GM12878 (cell line): ENCODE data around the gene DMAC2. TPM values are rescaled to one million over a fixed set of nuclear protein-coding genes. Genes with fewer than 3 reads are reported as not detected.

Experiments used
- CBX3 ChIP-seq: fragments of 200-600 bp; sonication (generic); IDR thresholded peaks from 2 replicates; pipeline ENCODE4 v1.6.1; 2016; ENCODE audit warnings: low read depth, borderline replicate concordance
- CBX5 ChIP-seq: sonication (generic); IDR thresholded peaks from 2 replicates; pipeline ENCODE4 v1.6.1; 2016; ENCODE audit warnings: low read depth, moderate library complexity, mild to moderate bottlenecking, inconsistent platforms
- NFYA ChIP-seq: IDR thresholded peaks from 2 replicates; pipeline ENCODE4 v1.6.1; 2011; ENCODE audit warnings: low read depth, mild to moderate bottlenecking, low read length, improper control_type of control experiment, borderline replicate concordance
- NR2F1 ChIP-seq: fragments of 450-650 bp; conservative IDR thresholded peaks from 2 replicates; pipeline ENCODE4 v1.6.1; 2017; ENCODE audit warnings: mild to moderate bottlenecking
- RCOR1 ChIP-seq: conservative IDR thresholded peaks from 2 replicates; pipeline ENCODE4 v1.6.1; 2012; ENCODE audit warnings: low read depth, low read length, improper control_type of control experiment
- RELA ChIP-seq: fragments of 450-650 bp; IDR thresholded peaks from 2 replicates; pipeline ENCODE4 v1.8.0; 2014; ENCODE audit warnings: borderline replicate concordance; ENCODE audit not compliant: partially characterized antibody
- polyA plus RNA-seq, 11 experiments: library from polyadenylated mRNA; depleted of rRNA in 4 of 11; unstranded in 6 of 11; stranded (reverse) in 5 of 11; fragments of >200 nt; fragmentation: Nextera tagmentation in 4 of 11; fragmentation: Illumina TruSeq in 1 of 11; extraction: Ambion mirVana in 4 of 11; extraction: Trizol in 1 of 11; gene quantifications; 1 replicate in 1 of 11; 2 replicates in 10 of 11; pipeline versions ENCODE4 v1.2.1 to v1.2.3, GENCODE V29; 2011 to 2016; ENCODE audit warnings: inconsistent platforms in 2 of 11, missing spikeins in 2 of 11, low read depth in 1 of 11
- total RNA-seq, 4 experiments: library from RNA; depleted of rRNA in 3 of 4; stranded (reverse); fragments of >200 nt in 3 of 4; fragmentation: Illumina TruSeq in 1 of 4; extraction: Trizol in 1 of 4; gene quantifications; 2 replicates each; pipeline versions ENCODE4 v1.2.1 to v1.2.3, GENCODE V29; 2013 to 2021
- TF ChIP-seq, protein P1 (sequence below): fragments of 450-650 bp; formaldehyde crosslinking; IDR thresholded peaks from 2 replicates; pipeline ENCODE4 v1.5.0; 2022; ENCODE audit warnings: mild to moderate bottlenecking, missing genetic modification characterization
- TF ChIP-seq, protein P2 (sequence below): fragments of 450-650 bp; IDR thresholded peaks from 2 replicates; pipeline ENCODE4 v1.6.1; 2017; ENCODE audit warnings: mild to moderate bottlenecking, moderate library complexity
- TF ChIP-seq, protein P3 (sequence below): fragments of 450-650 bp; IDR thresholded peaks from 2 replicates; pipeline ENCODE4 v1.6.1; 2016; ENCODE audit warnings: mild to moderate bottlenecking
- TF ChIP-seq, protein P4 (sequence below): IDR thresholded peaks from 2 replicates; pipeline ENCODE4 v1.6.1; 2012; ENCODE audit warnings: low read depth, low read length, improper control_type of control experiment

DMAC2 gene
- total and polyA plus RNA-seq, 10 of the 15 experiments (the other 5 are each of a cell fraction or from before 2014, with no cell fraction given), result 10.8 to 57.2 (median 42.7) TPM

DNA sequence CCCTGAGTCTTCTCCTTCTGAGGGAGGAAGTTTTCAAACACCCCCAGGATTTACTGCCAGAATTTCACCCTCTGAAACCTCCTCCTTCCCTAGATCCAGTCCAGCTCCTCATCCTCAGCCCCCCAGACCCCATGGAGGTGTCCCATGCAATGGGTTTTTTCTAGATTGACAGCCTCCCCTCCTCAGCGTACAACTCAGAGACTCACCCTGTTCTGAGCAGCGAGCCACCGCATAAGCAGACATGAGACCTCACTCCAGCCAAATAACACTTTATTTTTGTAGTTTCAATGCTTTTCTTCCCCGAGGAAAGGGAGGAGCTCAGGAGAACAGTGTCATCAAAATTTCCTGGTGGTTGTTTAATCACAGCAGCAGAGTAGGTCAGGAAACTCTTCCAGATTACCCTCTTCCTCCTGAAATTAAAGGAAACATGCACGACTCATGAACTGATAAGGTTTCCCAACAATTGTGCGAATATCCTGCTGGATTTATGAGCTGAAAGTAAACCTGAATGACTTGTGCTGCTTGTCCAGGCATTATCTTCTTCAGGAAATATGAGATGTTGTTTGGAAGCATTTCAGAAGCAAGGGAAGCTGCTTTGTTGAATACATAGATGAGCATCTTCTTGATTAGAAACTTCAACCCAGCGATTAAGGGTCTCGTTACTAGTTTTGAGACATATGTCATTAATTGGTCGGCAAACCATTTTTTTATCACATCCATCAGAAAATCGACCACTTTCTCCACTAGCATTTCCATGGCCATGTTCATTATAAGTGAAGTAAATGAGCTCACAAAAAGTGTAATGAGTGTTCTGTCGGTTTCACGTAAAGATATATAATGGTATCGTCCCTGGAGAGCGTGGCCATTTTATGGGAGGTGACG is 39.4 kb upstream of the DMAC2 start (continued):
- TF ChIP-seq, protein P1, sequence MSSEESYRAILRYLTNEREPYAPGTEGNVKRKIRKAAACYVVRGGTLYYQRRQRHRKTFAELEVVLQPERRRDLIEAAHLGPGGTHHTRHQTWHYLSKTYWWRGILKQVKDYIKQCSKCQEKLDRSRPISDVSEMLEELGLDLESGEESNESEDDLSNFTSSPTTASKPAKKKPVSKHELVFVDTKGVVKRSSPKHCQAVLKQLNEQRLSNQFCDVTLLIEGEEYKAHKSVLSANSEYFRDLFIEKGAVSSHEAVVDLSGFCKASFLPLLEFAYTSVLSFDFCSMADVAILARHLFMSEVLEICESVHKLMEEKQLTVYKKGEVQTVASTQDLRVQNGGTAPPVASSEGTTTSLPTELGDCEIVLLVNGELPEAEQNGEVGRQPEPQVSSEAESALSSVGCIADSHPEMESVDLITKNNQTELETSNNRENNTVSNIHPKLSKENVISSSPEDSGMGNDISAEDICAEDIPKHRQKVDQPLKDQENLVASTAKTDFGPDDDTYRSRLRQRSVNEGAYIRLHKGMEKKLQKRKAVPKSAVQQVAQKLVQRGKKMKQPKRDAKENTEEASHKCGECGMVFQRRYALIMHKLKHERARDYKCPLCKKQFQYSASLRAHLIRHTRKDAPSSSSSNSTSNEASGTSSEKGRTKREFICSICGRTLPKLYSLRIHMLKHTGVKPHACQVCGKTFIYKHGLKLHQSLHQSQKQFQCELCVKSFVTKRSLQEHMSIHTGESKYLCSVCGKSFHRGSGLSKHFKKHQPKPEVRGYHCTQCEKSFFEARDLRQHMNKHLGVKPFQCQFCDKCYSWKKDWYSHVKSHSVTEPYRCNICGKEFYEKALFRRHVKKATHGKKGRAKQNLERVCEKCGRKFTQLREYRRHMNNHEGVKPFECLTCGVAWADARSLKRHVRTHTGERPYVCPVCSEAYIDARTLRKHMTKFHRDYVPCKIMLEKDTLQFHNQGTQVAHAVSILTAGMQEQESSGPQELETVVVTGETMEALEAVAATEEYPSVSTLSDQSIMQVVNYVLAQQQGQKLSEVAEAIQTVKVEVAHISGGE (CRISPR knock-in tag), result no peak
- TF ChIP-seq NFYA (no peak), CBX5 (no peak), RELA (no peak), RCOR1 (no peak), NR2F1 (no peak), CBX3 (no peak)
- TF ChIP-seq, protein P2, sequence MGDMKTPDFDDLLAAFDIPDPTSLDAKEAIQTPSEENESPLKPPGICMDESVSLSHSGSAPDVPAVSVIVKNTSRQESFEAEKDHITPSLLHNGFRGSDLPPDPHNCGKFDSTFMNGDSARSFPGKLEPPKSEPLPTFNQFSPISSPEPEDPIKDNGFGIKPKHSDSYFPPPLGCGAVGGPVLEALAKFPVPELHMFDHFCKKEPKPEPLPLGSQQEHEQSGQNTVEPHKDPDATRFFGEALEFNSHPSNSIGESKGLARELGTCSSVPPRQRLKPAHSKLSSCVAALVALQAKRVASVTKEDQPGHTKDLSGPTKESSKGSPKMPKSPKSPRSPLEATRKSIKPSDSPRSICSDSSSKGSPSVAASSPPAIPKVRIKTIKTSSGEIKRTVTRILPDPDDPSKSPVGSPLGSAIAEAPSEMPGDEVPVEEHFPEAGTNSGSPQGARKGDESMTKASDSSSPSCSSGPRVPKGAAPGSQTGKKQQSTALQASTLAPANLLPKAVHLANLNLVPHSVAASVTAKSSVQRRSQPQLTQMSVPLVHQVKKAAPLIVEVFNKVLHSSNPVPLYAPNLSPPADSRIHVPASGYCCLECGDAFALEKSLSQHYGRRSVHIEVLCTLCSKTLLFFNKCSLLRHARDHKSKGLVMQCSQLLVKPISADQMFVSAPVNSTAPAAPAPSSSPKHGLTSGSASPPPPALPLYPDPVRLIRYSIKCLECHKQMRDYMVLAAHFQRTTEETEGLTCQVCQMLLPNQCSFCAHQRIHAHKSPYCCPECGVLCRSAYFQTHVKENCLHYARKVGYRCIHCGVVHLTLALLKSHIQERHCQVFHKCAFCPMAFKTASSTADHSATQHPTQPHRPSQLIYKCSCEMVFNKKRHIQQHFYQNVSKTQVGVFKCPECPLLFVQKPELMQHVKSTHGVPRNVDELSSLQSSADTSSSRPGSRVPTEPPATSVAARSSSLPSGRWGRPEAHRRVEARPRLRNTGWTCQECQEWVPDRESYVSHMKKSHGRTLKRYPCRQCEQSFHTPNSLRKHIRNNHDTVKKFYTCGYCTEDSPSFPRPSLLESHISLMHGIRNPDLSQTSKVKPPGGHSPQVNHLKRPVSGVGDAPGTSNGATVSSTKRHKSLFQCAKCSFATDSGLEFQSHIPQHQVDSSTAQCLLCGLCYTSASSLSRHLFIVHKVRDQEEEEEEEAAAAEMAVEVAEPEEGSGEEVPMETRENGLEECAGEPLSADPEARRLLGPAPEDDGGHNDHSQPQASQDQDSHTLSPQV, result no peak
- TF ChIP-seq, protein P3, sequence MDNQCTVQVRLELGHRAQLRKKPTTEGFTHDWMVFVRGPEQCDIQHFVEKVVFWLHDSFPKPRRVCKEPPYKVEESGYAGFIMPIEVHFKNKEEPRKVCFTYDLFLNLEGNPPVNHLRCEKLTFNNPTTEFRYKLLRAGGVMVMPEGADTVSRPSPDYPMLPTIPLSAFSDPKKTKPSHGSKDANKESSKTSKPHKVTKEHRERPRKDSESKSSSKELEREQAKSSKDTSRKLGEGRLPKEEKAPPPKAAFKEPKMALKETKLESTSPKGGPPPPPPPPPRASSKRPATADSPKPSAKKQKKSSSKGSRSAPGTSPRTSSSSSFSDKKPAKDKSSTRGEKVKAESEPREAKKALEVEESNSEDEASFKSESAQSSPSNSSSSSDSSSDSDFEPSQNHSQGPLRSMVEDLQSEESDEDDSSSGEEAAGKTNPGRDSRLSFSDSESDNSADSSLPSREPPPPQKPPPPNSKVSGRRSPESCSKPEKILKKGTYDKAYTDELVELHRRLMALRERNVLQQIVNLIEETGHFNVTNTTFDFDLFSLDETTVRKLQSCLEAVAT, result no peak
- TF ChIP-seq, protein P4, sequence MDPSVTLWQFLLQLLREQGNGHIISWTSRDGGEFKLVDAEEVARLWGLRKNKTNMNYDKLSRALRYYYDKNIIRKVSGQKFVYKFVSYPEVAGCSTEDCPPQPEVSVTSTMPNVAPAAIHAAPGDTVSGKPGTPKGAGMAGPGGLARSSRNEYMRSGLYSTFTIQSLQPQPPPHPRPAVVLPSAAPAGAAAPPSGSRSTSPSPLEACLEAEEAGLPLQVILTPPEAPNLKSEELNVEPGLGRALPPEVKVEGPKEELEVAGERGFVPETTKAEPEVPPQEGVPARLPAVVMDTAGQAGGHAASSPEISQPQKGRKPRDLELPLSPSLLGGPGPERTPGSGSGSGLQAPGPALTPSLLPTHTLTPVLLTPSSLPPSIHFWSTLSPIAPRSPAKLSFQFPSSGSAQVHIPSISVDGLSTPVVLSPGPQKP, result no peak
